ENCODE data around the gene ARHGEF4. TPM values are rescaled to one million over a fixed set of nuclear protein-coding genes. Genes with fewer than 3 reads are reported as not detected.

ARHGEF4 gene
- total and polyA plus RNA-seq, 10 of the 15 experiments (the other 5 are each of a cell fraction or from before 2014, with no cell fraction given), result 0.02 to 0.24 (median 0.16) TPM; not detected in 6

GRCh38 chr2:130998561-130998960, 161.8 kb downstream of the ARHGEF4 start (continued):
- no peak for TF ChIP-seq E4F1 (IDR thresholded peaks at IDR 0.05; ENCODE audit: borderline replicate concordance, partially characterized antibody)

GRCh38 chr2:131004446-131005209, 167.9 kb downstream of the ARHGEF4 start:
- Histone ChIP-seq H3K27me3 (replicated peaks in 1 of 2; ENCODE audit: control insufficient read depth in 2 of 2, insufficient read depth in 2 of 2, low read length in 1 of 2) (peaks cover 0 to 2% of the 10 kb centered on the region in 2 experiments; a peak in 1 of 4 replicates), H3K4me2 (ENCODE audit: control insufficient read depth, insufficient read depth) (no peak overlapping the region), H3K9me3 (replicated peaks; ENCODE audit: control insufficient read depth, insufficient read depth, low read length) (no peaks in the 10 kb centered on the region), H3K4me3 (no peak overlapping the region), H2AFZ (ENCODE audit: control insufficient read depth, low read depth, low read length) (no peak overlapping the region), H4K20me1 (ENCODE audit: control insufficient read depth, insufficient read depth) (no peaks in the 10 kb centered on the region), H3K36me3 (ENCODE audit: control insufficient read depth in 2 of 2, insufficient read depth in 2 of 2, low read length in 1 of 2) (no peaks in the 10 kb centered on the region), H3K79me2 (ENCODE audit: control insufficient read depth, insufficient read depth, low read length) (no peaks in the 10 kb centered on the region), H3K9ac (ENCODE audit: control insufficient read depth, insufficient read depth, low read length) (no peak overlapping the region), H3K27ac (ENCODE audit: control insufficient read depth, insufficient read depth) (no peak overlapping the region), H3K4me1 (ENCODE audit: control insufficient read depth, insufficient read depth, low read length) (no peaks in the 10 kb centered on the region)
- DNase-seq (ENCODE audit: low read depth, low spot score) (no peak), ATAC-seq (no peak), FAIRE-seq (no peak)
- ChIA-PET SMC1A (ENCODE audit: uncharacterized antibody, unreplicated experiment) (no interaction called here), RAD21 (ENCODE audit: unreplicated experiment) (no interaction called here), POLR2A (no interaction called here), CTCF (no interaction called here)
- TF ChIP-seq ELK1 (IDR thresholded peaks at IDR 0.05; ENCODE audit: low read depth, low read length), result no peak
- intact Hi-C loops (cut with micrococcal nuclease; ENCODE audit: unreplicated experiment), result no loop called here
- in situ Hi-C loops (cut with MboI), result no loop called here
- WGBS (ENCODE audit: insufficient coverage, insufficient replicate concordance, low lambda C conversion rate, missing lambda C conversion rate), result 59% methylated on average over 11 of the region's 11 CpGs
- BruUV-seq (replicated peaks), result no TSS peak
